Karpas-422 (cell line): ENCODE data around the gene LSM3. TPM values are rescaled to one million over a fixed set of nuclear protein-coding genes. Genes with fewer than 3 reads are reported as not detected.

ENCODE experiments used
- DNase-seq: peaks from one replicate; pipeline ENCODE4 v3.0.0-alpha.2; 2015
- H2AFZ ChIP-seq: fragments of 200-600 bp; sonication (generic); 2 replicates; pipeline ENCODE4 v1.6.1; 2014; ENCODE audit warnings: antibody characterized with exemption, low read length, mixed read lengths
- H3K27ac ChIP-seq: fragments of 200-600 bp; sonication (generic); 2 replicates; pipeline ENCODE4 v1.5.1; 2014; ENCODE audit warnings: mild to moderate bottlenecking, low read length, moderate library complexity
- H3K27me3 ChIP-seq: fragments of 200-600 bp; sonication (generic); 2 replicates; pipeline ENCODE4 v1.6.1; 2014; ENCODE audit warnings: low read length, mixed read lengths
- H3K36me3 ChIP-seq: fragments of 200-600 bp; sonication (generic); 2 replicates; pipeline ENCODE4 v1.6.1; 2014; ENCODE audit warnings: low read length, mixed read lengths; ENCODE audit not compliant: insufficient read depth
- H3K4me1 ChIP-seq: fragments of 200-600 bp; sonication (generic); 2 replicates; pipeline ENCODE4 v1.6.1; 2014; ENCODE audit warnings: mild to moderate bottlenecking, low read length, mixed read lengths
- H3K4me2 ChIP-seq: fragments of 200-600 bp; sonication (generic); 2 replicates; pipeline ENCODE4 v1.6.1; 2014; ENCODE audit warnings: low read length, low read depth, mild to moderate bottlenecking; ENCODE audit not compliant: poor library complexity, severe bottlenecking
- H3K4me3 ChIP-seq: fragments of 200-600 bp; sonication (generic); 2 replicates; pipeline ENCODE4 v1.5.1; 2014; ENCODE audit warnings: mild to moderate bottlenecking, antibody characterized with exemption, low read length, mixed read lengths
- H3K79me2 ChIP-seq: fragments of 200-600 bp; sonication (generic); 2 replicates; pipeline ENCODE4 v1.6.1; 2014; ENCODE audit warnings: mild to moderate bottlenecking, low read length, mixed read lengths
- H3K9ac ChIP-seq: fragments of 200-600 bp; sonication (generic); 2 replicates; pipeline ENCODE4 v1.6.0; 2014; ENCODE audit warnings: low read length
- H3K9me2 ChIP-seq: fragments of 200-600 bp; sonication (generic), shearing (Covaris generic); replicated peaks from 2 replicates; pipeline ENCODE4 v1.6.0; 2014; ENCODE audit warnings: mild to moderate bottlenecking, low read length, moderate library complexity; ENCODE audit not compliant: insufficient read depth
- H3K9me3 ChIP-seq: fragments of 300-700, 200-600 bp; sonication (generic); 2 replicates; pipeline ENCODE4 v1.6.1; 2014; ENCODE audit warnings: low read length, mixed read lengths
- H4K20me1 ChIP-seq: fragments of 200-600 bp; sonication (generic); 2 replicates; pipeline ENCODE4 v1.6.1; 2014; ENCODE audit warnings: mild to moderate bottlenecking, antibody characterized with exemption, low read length, low read depth; ENCODE audit not compliant: insufficient read depth
- total RNA-seq: library from RNA; depleted of rRNA; stranded (reverse); fragments of >200 nt; shearing (Covaris generic); gene quantifications from 2 replicates; pipeline ENCODE4 v1.2.3, GENCODE V29; 2014; ENCODE audit warnings: low replicate concordance

The LSM3 gene
- total RNA-seq, 1 experiment from 2014 or later, result 14.2 TPM

GRCh38 chr3:14157951-14158350, 20.7 kb upstream of the LSM3 start:
- H3K27me3 ChIP-seq, result no peaks in the 10 kb centered on the region
- no peak for DNase-seq
- no peaks in the 10 kb centered on the region for H3K9me2 ChIP-seq
- H3K36me3 ChIP-seq, result peaks cover 58% of the 10 kb centered on the region
- no peaks in the 10 kb centered on the region for H3K4me1 ChIP-seq
- no peak overlapping the region for H3K9ac ChIP-seq
- no peak overlapping the region for H3K27ac ChIP-seq
- no peak overlapping the region for H3K4me3 ChIP-seq
- no peak overlapping the region for H2AFZ ChIP-seq
- H4K20me1 ChIP-seq, result no peaks in the 10 kb centered on the region
- no peak overlapping the region for H3K4me2 ChIP-seq
- peaks cover 21% of the 10 kb centered on the region for H3K9me3 ChIP-seq
- H3K79me2 ChIP-seq, result peaks cover 29% of the 10 kb centered on the region

GRCh38 chr3:14158370-14158769, 20.2 kb upstream of the LSM3 start:
- peaks cover 25% of the 10 kb centered on the region for H3K9me3 ChIP-seq
- H3K9me2 ChIP-seq, result no peaks in the 10 kb centered on the region
- no peak for DNase-seq
- H3K4me2 ChIP-seq, result no peak overlapping the region
- H3K4me1 ChIP-seq, result no peaks in the 10 kb centered on the region
- peaks cover 32% of the 10 kb centered on the region for H3K79me2 ChIP-seq
- peaks cover 62% of the 10 kb centered on the region for H3K36me3 ChIP-seq
- no peak overlapping the region for H3K4me3 ChIP-seq
- H3K27ac ChIP-seq, result no peak overlapping the region
- no peaks in the 10 kb centered on the region for H3K27me3 ChIP-seq
- no peaks in the 10 kb centered on the region for H4K20me1 ChIP-seq
- no peak overlapping the region for H3K9ac ChIP-seq
- H2AFZ ChIP-seq, result no peak overlapping the region

GRCh38 chr3:14159426-14159825, 19.2 kb upstream of the LSM3 start:
- Histone ChIP-seq H4K20me1 (no peaks in the 10 kb centered on the region), H3K9me3 (peaks cover 26% of the 10 kb centered on the region), H3K79me2 (peaks cover 39% of the 10 kb centered on the region), H3K36me3 (peaks cover 71% of the 10 kb centered on the region), H2AFZ (no peak overlapping the region), H3K27ac (no peak overlapping the region), H3K4me2 (no peak overlapping the region), H3K9ac (no peak overlapping the region), H3K4me1 (no peaks in the 10 kb centered on the region), H3K9me2 (no peaks in the 10 kb centered on the region), H3K27me3 (no peaks in the 10 kb centered on the region), H3K4me3 (no peak overlapping the region)
- DNase-seq, result no peak

GRCh38 chr3:14161282-14161681, 17.3 kb upstream of the LSM3 start:
- Histone ChIP-seq H3K4me3 (no peak overlapping the region), H3K79me2 (peaks cover 38% of the 10 kb centered on the region), H3K9ac (no peak overlapping the region), H3K27me3 (no peaks in the 10 kb centered on the region), H3K27ac (no peak overlapping the region), H4K20me1 (no peaks in the 10 kb centered on the region), H3K9me2 (no peaks in the 10 kb centered on the region), H3K4me1 (no peaks in the 10 kb centered on the region), H2AFZ (no peak overlapping the region), H3K36me3 (peaks cover 77% of the 10 kb centered on the region), H3K9me3 (peaks cover 26% of the 10 kb centered on the region), H3K4me2 (no peak overlapping the region)
- DNase-seq, result no peak

- Histone ChIP-seq H3K4me2 (no peak overlapping the region), H4K20me1 (no peaks in the 10 kb centered on the region), H3K36me3 (peaks cover 83% of the 10 kb centered on the region), H3K27ac (no peak overlapping the region), H3K9me3 (peaks cover 26% of the 10 kb centered on the region), H3K4me3 (no peak overlapping the region), H2AFZ (no peak overlapping the region), H3K4me1 (no peaks in the 10 kb centered on the region), H3K9ac (no peak overlapping the region), H3K27me3 (no peaks in the 10 kb centered on the region), H3K79me2 (peaks cover 38% of the 10 kb centered on the region), H3K9me2 (no peaks in the 10 kb centered on the region)
- no peak for DNase-seq
Observed at GRCh38 chr3:14162178-14162577, 16.4 kb upstream of the LSM3 start.

- Histone ChIP-seq H3K27me3 (no peaks in the 10 kb centered on the region), H3K4me3 (no peak overlapping the region), H3K9ac (no peak overlapping the region), H3K4me1 (no peaks in the 10 kb centered on the region), H3K4me2 (no peak overlapping the region), H3K9me3 (peaks cover 15% of the 10 kb centered on the region), H3K79me2 (peaks cover 29% of the 10 kb centered on the region), H3K27ac (no peak overlapping the region), H3K9me2 (no peaks in the 10 kb centered on the region), H3K36me3 (peaks cover 75% of the 10 kb centered on the region), H4K20me1 (no peaks in the 10 kb centered on the region), H2AFZ (no peak overlapping the region)
- DNase-seq, result no peak
Observed at GRCh38 chr3:14166877-14167603, 11.6 kb upstream of the LSM3 start.

- H3K9me2 ChIP-seq, result no peaks in the 10 kb centered on the region
- peaks cover 8% of the 10 kb centered on the region for H3K4me1 ChIP-seq
- no peak overlapping the region for H3K27ac ChIP-seq
- no peak overlapping the region for H3K4me3 ChIP-seq
- no peaks in the 10 kb centered on the region for H3K27me3 ChIP-seq
- H2AFZ ChIP-seq, result no peak overlapping the region
- H3K36me3 ChIP-seq, result peaks cover 62% of the 10 kb centered on the region
- DNase-seq, result no peak
- H3K79me2 ChIP-seq, result peaks cover 24% of the 10 kb centered on the region
- no peak overlapping the region for H3K4me2 ChIP-seq
- no peak overlapping the region for H3K9ac ChIP-seq
- no peaks in the 10 kb centered on the region for H4K20me1 ChIP-seq
- no peaks in the 10 kb centered on the region; the same call in 1 of the 2 replicates for H3K9me3 ChIP-seq
Observed at GRCh38 chr3:14169435-14169834, 9.2 kb upstream of the LSM3 start.

- DNase-seq, result no peak
- Histone ChIP-seq H3K36me3 (peaks cover 57% of the 10 kb centered on the region), H3K9me3 (no peaks in the 10 kb centered on the region), H3K4me3 (no peak overlapping the region), H3K79me2 (peaks cover 25% of the 10 kb centered on the region), H2AFZ (no peak overlapping the region), H3K27me3 (no peaks in the 10 kb centered on the region), H3K9ac (no peak overlapping the region), H3K4me2 (no peak overlapping the region), H4K20me1 (no peaks in the 10 kb centered on the region), H3K4me1 (peaks cover 12% of the 10 kb centered on the region), H3K27ac (no peak overlapping the region), H3K9me2 (no peaks in the 10 kb centered on the region)
Observed at GRCh38 chr3:14169871-14170270, 8.7 kb upstream of the LSM3 start.
